ENCODE measurements around the gene RAD54L.
"Not testable (repeated sequence)": the region's sequence is repeated elsewhere in the genome, so short reads cannot be mapped to it uniquely, and the experiment has no call there.

Gene RAD54L

DNA sequence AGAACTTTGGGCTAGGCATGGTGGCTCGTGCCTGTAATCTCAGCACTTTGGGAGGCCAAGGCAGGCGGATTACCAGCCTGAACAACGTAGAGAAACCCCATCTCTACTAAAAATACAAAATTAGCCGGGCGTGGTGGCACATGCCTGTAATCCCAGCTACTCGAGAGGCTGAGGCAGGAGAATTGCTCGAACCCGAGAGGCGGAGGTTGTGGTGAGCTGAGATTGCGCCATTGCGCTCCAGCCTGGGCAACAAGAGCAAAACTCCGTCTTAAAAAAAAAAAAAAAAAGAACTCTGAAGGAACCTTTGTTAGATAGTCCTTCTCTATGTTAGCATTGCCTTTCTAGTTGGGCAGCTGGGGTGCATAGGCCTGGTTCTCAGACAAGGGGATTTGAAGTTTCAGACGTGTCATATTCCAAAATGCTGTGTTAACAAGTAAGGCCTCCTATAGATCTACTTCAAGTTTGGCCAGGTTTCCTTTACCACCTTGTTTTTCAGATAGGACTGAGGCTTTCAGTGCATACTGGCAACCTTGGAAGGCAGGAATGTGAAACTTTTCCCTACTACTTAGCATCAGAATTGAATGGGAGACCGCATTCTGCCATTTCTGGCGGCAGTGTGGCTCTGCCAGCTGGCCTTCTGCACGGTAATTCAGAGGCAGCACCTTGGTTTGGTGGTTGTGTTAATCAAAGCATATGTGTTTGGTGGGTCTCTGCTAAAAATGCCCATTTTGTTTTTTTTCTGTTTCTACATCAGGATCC, 62.0 kb downstream of the RAD54L start:
- no peak for DNase-seq (ENCODE audit: low spot score)
- peaks cover 91% of the 10 kb centered on the region for H3K36me3 ChIP-seq (ENCODE audit: low read depth)
- TF ChIP-seq, protein P1, sequence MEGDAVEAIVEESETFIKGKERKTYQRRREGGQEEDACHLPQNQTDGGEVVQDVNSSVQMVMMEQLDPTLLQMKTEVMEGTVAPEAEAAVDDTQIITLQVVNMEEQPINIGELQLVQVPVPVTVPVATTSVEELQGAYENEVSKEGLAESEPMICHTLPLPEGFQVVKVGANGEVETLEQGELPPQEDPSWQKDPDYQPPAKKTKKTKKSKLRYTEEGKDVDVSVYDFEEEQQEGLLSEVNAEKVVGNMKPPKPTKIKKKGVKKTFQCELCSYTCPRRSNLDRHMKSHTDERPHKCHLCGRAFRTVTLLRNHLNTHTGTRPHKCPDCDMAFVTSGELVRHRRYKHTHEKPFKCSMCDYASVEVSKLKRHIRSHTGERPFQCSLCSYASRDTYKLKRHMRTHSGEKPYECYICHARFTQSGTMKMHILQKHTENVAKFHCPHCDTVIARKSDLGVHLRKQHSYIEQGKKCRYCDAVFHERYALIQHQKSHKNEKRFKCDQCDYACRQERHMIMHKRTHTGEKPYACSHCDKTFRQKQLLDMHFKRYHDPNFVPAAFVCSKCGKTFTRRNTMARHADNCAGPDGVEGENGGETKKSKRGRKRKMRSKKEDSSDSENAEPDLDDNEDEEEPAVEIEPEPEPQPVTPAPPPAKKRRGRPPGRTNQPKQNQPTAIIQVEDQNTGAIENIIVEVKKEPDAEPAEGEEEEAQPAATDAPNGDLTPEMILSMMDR (IDR thresholded peaks at IDR 0.05; ENCODE audit: poor library complexity, severe bottlenecking): no peak
- ATAC-seq (ENCODE audit: low read depth): no peak
- H3K27ac ChIP-seq (ENCODE audit: poor library complexity, severe bottlenecking): no peak overlapping the region
- H3K4me1 ChIP-seq (ENCODE audit: insufficient read depth, poor library complexity, severe bottlenecking): peaks cover 2% of the 10 kb centered on the region
- H3K4me3 ChIP-seq (ENCODE audit: severe bottlenecking): no peak overlapping the region
- no peaks in the 10 kb centered on the region for H3K9me3 ChIP-seq (ENCODE audit: severe bottlenecking)
- H3K27me3 ChIP-seq (ENCODE audit: insufficient read depth, poor library complexity, severe bottlenecking): no peaks in the 10 kb centered on the region

DNA sequence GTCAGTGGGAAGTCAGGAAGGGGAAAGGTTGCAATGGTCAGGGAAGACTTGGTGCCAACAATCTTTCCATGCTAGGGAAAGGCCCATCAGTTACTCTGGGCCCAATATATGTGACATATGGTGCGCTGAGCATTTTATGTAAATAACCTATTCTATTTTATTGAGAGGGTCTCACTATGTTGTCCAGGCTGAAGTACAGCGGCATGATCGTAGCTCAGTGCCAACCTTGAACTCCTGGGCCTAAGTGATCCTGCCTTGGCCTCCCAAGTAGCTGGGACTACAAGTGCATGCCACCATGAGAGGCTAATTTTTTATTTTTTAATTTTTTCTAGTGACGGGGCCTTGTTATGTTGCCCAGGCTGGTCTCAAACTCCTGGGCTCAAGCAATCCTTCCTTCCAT, 62.8 kb downstream of the RAD54L start:
- Histone ChIP-seq H3K27ac (ENCODE audit: poor library complexity, severe bottlenecking) (no peak overlapping the region), H3K27me3 (ENCODE audit: insufficient read depth, poor library complexity, severe bottlenecking) (no peaks in the 10 kb centered on the region), H3K9me3 (ENCODE audit: severe bottlenecking) (no peaks in the 10 kb centered on the region), H3K4me3 (ENCODE audit: severe bottlenecking) (no peak overlapping the region), H3K36me3 (ENCODE audit: low read depth) (peaks cover 89% of the 10 kb centered on the region), H3K4me1 (ENCODE audit: insufficient read depth, poor library complexity, severe bottlenecking) (no peaks in the 10 kb centered on the region)
- TF ChIP-seq, protein P1 (IDR thresholded peaks at IDR 0.05; ENCODE audit: poor library complexity, severe bottlenecking): no peak
- ATAC-seq (ENCODE audit: low read depth) (no peak), DNase-seq (ENCODE audit: low spot score) (no peak)

DNA sequence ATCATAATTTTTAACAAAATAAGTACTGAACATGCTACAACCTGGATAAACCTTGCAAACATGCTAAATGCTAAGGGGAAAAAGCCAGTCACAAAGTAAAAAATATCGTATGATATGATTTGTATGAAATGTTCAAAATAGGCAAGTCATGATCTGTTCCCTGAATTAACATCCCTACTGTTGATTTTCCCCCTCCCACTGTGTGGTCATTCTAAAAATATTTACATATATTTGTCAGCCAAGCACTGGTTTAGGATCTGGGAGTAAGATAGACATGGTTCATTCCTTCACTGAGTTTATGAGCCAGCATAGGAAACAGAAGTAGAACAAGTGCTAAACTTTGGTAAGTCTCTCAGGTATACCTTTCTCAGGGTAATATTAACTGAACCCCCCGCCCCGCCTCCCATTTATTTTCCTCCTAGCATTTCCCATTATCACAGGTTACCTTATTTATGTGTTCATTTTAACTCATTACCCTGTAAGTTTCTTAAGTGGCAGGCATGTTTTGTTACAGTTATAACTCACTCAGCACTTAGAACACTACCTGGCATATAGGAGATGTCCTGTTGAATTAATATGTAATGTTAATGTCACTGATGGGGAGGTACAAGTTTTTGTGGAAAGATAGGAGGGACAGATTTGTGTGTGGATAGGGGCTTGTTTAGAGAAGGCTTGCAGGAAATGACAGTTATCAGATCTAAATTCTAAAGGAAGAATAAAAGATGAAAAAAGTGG, 68.3 kb downstream of the RAD54L start:
- no peak overlapping the region for H3K4me3 ChIP-seq (ENCODE audit: severe bottlenecking)
- DNase-seq (ENCODE audit: low spot score) (no peak), ATAC-seq (ENCODE audit: low read depth) (peak; percentile 82)
- no peaks in the 10 kb centered on the region for H3K27me3 ChIP-seq (ENCODE audit: insufficient read depth, poor library complexity, severe bottlenecking)
- TF ChIP-seq, protein P1 (IDR thresholded peaks at IDR 0.05; ENCODE audit: poor library complexity, severe bottlenecking): no peak
- H3K4me1 ChIP-seq (ENCODE audit: insufficient read depth, poor library complexity, severe bottlenecking): no peaks in the 10 kb centered on the region
- peak overlapping the region; percentile 15 for H3K27ac ChIP-seq (ENCODE audit: poor library complexity, severe bottlenecking)
- no peaks in the 10 kb centered on the region for H3K9me3 ChIP-seq (ENCODE audit: severe bottlenecking)
- peaks cover 60% of the 10 kb centered on the region for H3K36me3 ChIP-seq (ENCODE audit: low read depth)

DNA sequence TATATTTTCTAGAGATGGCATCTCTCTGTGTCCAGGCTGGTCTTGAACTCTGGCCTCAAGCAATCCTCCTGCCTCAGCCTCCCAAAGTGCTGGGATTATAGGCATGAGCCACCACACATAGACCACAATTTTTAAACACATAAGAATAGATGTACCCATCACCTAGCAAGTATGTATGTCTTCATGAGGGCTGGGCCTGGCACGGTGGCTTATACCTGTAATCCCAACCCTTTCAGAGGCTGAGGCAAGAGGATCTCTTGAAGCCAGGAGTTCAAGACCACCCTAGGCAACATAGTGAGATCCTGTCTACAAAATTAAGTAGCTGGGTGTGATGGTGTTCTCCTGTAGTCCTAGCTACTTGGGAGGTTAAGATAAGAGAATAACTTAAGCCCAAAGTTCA, 69.8 kb downstream of the RAD54L start:
- H3K4me3 ChIP-seq (ENCODE audit: severe bottlenecking): no peak overlapping the region
- no peaks in the 10 kb centered on the region for H3K27me3 ChIP-seq (ENCODE audit: insufficient read depth, poor library complexity, severe bottlenecking)
- ATAC-seq (ENCODE audit: low read depth) (no peak; the same call in 2 of the 3 replicates), DNase-seq (ENCODE audit: low spot score) (no peak)
- no peaks in the 10 kb centered on the region for H3K4me1 ChIP-seq (ENCODE audit: insufficient read depth, poor library complexity, severe bottlenecking)
- H3K9me3 ChIP-seq (ENCODE audit: severe bottlenecking): no peaks in the 10 kb centered on the region
- TF ChIP-seq, protein P1 (IDR thresholded peaks at IDR 0.05; ENCODE audit: poor library complexity, severe bottlenecking): no peak
- peaks cover 46% of the 10 kb centered on the region for H3K36me3 ChIP-seq (ENCODE audit: low read depth)
- no peak overlapping the region for H3K27ac ChIP-seq (ENCODE audit: poor library complexity, severe bottlenecking)

DNA sequence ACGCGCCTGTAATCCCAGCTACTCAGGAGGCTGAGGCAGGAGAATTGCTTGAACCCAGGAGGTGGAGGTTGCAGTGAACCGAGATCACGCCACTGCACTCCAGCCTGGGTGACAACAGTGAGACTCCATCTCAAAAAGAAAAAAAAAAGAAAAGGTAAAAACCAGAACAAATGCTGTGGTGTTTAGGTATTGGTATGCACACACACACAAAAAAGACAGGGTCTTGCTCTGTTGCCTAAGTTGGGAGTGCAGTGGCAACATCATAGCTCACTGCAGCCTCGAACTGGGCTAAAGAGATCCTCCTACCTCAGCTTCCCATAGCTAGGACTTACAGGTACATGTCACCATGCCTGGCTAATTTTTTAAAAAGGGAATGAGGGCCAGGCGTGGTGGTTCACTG, 71.7 kb downstream of the RAD54L start:
- not testable (repeated sequence) for H3K4me3 ChIP-seq (ENCODE audit: severe bottlenecking); H3K27ac ChIP-seq (ENCODE audit: poor library complexity, severe bottlenecking); DNase-seq (ENCODE audit: low spot score); H3K27me3 ChIP-seq (ENCODE audit: insufficient read depth, poor library complexity, severe bottlenecking); H3K9me3 ChIP-seq (ENCODE audit: severe bottlenecking); H3K4me1 ChIP-seq (ENCODE audit: insufficient read depth, poor library complexity, severe bottlenecking); ATAC-seq (ENCODE audit: low read depth)
- peaks cover 28% of the 10 kb centered on the region for H3K36me3 ChIP-seq (ENCODE audit: low read depth)

DNA sequence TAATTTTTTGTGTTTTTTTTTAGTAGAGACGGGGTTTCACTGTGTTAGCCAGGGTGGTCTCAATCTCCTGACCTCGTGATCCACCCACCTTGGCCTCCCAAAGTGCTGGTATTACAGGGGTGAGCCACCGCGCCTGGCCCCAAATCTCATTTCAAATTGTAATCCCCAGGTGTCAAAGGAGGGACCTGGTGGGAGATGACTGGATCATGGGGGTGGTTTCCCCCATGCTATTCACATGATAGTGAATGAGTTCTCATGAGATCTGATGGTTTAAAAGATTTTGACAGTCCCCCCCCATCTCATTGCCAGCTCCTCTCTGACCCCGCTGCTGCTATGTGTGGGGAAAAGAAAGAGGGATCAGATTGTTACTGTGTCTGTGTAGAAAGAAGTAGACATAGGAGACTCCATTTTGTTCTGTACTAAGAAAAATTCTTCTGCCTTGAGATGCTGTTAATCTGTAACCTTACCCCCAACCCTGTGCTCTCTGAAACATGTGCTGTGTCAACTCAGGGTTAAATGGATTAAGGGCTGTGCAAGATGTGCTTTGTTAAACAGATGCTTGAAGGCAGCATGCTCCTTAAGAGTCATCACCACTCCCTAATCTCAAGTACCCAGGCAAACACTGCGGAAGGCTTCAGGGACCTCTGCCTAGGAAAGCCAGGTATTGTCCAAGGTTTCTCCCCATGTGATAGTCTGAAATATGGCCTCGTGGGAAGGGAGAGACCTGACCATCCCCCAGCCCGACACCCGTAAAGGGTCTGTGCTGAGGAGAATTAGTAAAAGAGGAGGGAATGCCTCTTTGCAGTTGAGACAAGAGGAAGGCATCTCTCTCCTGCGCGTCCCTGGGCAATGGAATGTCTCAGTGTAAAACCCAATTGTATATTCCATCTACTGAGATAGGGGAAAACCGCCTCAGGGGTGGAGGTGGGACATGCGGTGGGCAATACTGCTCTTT, 72.7 kb downstream of the RAD54L start:
- not testable (repeated sequence) for H3K27me3 ChIP-seq (ENCODE audit: insufficient read depth, poor library complexity, severe bottlenecking); DNase-seq (ENCODE audit: low spot score); ATAC-seq (ENCODE audit: low read depth); H3K9me3 ChIP-seq (ENCODE audit: severe bottlenecking); H3K27ac ChIP-seq (ENCODE audit: poor library complexity, severe bottlenecking); H3K4me1 ChIP-seq (ENCODE audit: insufficient read depth, poor library complexity, severe bottlenecking); H3K4me3 ChIP-seq (ENCODE audit: severe bottlenecking)
- H3K36me3 ChIP-seq (ENCODE audit: low read depth): peaks cover 20% of the 10 kb centered on the region

DNA sequence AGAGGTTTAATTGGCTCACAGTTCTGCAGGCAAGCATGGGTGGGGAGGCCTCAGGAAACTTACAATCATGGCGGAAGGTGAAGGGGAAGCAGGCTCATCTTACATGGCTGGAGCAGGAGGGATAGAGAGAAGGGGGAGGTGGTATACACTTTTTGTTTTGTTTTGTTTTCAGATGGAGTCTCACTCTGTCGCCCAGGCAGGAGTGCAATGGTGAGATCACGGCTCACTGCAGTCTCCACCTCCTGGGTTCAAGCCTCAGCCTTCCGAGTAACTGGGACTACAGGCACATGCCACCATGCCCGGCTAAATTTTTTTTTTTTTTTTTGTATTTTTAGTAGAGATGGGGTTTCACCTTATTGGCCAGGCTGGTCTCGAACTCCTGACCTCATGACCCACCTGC, 74.6 kb downstream of the RAD54L start:
- not testable (repeated sequence) for H3K27me3 ChIP-seq (ENCODE audit: insufficient read depth, poor library complexity, severe bottlenecking); H3K4me1 ChIP-seq (ENCODE audit: insufficient read depth, poor library complexity, severe bottlenecking); H3K36me3 ChIP-seq (ENCODE audit: low read depth); H3K4me3 ChIP-seq (ENCODE audit: severe bottlenecking); H3K27ac ChIP-seq (ENCODE audit: poor library complexity, severe bottlenecking); DNase-seq (ENCODE audit: low spot score); H3K9me3 ChIP-seq (ENCODE audit: severe bottlenecking); ATAC-seq (ENCODE audit: low read depth)
